CD4-positive, alpha-beta T cell treated with Interleukin-12 subunit alpha and Interleukin-12 subunit beta, for 1 hour (primary cell): ENCODE measurements around the gene CXXC5.

Source experiments
- DNase-seq: peaks from one replicate; pipeline ENCODE4 v3.0.0-alpha.2; 2020

CXXC5 gene

GRCh38 chr5:139667001-139667729, 19.0 kb downstream of the CXXC5 start:
- DNase-seq = peak; percentile 28

- DNase-seq = no peak
These were observed 19.5 kb downstream of the CXXC5 start for GRCh38 chr5:139667730-139668063.

GRCh38 chr5:139668064-139668880, 20.1 kb downstream of the CXXC5 start:
- peak; percentile 50 for DNase-seq

- no peak for DNase-seq
These were observed 20.9 kb downstream of the CXXC5 start for GRCh38 chr5:139668924-139669661.

GRCh38 chr5:139669662-139670368, 21.7 kb downstream of the CXXC5 start:
- DNase-seq = peak; percentile 36

GRCh38 chr5:139670369-139671095, 22.4 kb downstream of the CXXC5 start:
- DNase-seq = peak; percentile 28

- DNase-seq = no peak
These were observed 23.1 kb downstream of the CXXC5 start for GRCh38 chr5:139671096-139671841.

GRCh38 chr5:139675213-139675612, 27.1 kb downstream of the CXXC5 start:
- no peak for DNase-seq

GRCh38 chr5:139675825-139676224, 27.7 kb downstream of the CXXC5 start:
- DNase-seq = no peak

GRCh38 chr5:139676406-139676805, 28.3 kb downstream of the CXXC5 start:
- no peak for DNase-seq

- no peak for DNase-seq
These were observed 29.0 kb downstream of the CXXC5 start for GRCh38 chr5:139676951-139677735.

- DNase-seq = no peak
These were observed 29.8 kb downstream of the CXXC5 start for GRCh38 chr5:139677736-139678613.

GRCh38 chr5:139678751-139679750, 30.9 kb downstream of the CXXC5 start:
- DNase-seq = no peak

GRCh38 chr5:139680368-139681111, 32.4 kb downstream of the CXXC5 start:
- DNase-seq = no peak

GRCh38 chr5:139681112-139681458, 32.9 kb downstream of the CXXC5 start:
- no peak for DNase-seq

GRCh38 chr5:139681466-139681865, 33.3 kb downstream of the CXXC5 start:
- DNase-seq = no peak
